IPS-20b (cell line): ENCODE results near the gene TBCE.
"Not testable (repeated sequence)": the region's sequence is repeated elsewhere in the genome, so short reads cannot be mapped to it uniquely, and the experiment has no call there.

Experiments
- H3K27ac ChIP-seq: one replicate; pipeline ENCODE4 v1.5.1; 2013; ENCODE audit warnings: low read length
- H3K27me3 ChIP-seq: 2 replicates; pipeline ENCODE4 v1.6.1; 2013; ENCODE audit warnings: mild to moderate bottlenecking, low read length, inconsistent platforms; ENCODE audit not compliant: insufficient read depth
- H3K36me3 ChIP-seq: 2 replicates; pipeline ENCODE4 v1.6.1; 2013; ENCODE audit warnings: low read depth, mild to moderate bottlenecking, inconsistent platforms, low read length, moderate library complexity; ENCODE audit not compliant: insufficient read depth
- H3K4me1 ChIP-seq: 2 replicates; pipeline ENCODE4 v1.6.1; 2013; ENCODE audit warnings: mild to moderate bottlenecking, control low read depth, inconsistent platforms, low read length, moderate library complexity; ENCODE audit not compliant: insufficient read depth
- H3K4me3 ChIP-seq: 2 replicates; pipeline ENCODE4 v1.5.1; 2013; ENCODE audit warnings: mild to moderate bottlenecking, low read length, inconsistent platforms
- H3K9ac ChIP-seq: 2 replicates; pipeline ENCODE4 v1.6.1; 2013; ENCODE audit warnings: low read depth, mild to moderate bottlenecking, inconsistent platforms, low read length, moderate library complexity
- H3K9me3 ChIP-seq: 2 replicates; pipeline ENCODE4 v1.6.1; 2013; ENCODE audit warnings: mild to moderate bottlenecking, low read depth, low read length, inconsistent platforms; ENCODE audit not compliant: insufficient read depth

TBCE gene

DNA sequence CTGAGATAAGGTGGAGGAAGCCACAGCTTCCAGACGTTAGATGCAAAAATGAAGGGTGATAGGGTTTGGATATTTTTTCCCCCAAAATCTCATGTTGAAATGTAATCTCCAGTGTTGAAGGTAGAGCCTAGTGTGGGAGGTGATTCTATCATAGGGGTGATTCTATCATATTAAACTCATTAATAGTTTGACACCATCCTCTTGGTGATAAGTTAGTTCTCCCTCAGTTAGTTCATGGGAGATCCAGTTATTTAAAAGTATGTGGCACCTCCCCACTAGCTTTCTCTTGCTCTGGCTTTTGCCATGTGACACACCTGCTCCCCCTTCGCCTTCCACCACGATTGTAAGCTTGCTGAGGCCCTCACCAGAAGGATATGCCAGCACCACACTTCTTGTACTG lies 8.3 kb upstream of the TBCE start:
- no peaks in the 10 kb centered on the region for H3K36me3 ChIP-seq
- H3K4me1 ChIP-seq = no peaks in the 10 kb centered on the region
- H3K4me3 ChIP-seq = no peak overlapping the region
- H3K27me3 ChIP-seq = no peaks in the 10 kb centered on the region
- H3K27ac ChIP-seq = no peak overlapping the region
- no peak overlapping the region for H3K9ac ChIP-seq
- no peaks in the 10 kb centered on the region for H3K9me3 ChIP-seq

DNA sequence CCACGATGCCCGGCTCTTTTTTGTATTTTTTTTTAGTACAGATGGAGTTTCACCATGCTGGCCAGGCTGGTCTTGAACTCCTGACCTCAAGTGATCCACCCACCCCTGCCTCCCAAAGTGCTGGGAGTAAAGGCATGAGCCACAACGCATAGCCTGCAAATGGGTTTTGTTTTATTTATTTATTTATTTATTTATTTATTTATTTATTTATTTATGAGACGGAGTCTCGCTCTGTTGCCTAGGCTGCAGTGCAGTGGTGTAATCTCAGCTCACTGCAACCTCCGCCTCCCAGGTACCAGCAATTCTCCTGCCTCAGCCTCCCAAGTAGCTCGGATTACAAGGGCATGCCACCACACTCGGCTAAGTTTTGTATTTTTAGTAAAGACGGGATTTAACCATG lies 3.0 kb upstream of the TBCE start:
- not testable (repeated sequence) for H3K9ac ChIP-seq, H3K4me1 ChIP-seq, H3K27ac ChIP-seq, H3K36me3 ChIP-seq, H3K4me3 ChIP-seq, H3K27me3 ChIP-seq, H3K9me3 ChIP-seq

DNA sequence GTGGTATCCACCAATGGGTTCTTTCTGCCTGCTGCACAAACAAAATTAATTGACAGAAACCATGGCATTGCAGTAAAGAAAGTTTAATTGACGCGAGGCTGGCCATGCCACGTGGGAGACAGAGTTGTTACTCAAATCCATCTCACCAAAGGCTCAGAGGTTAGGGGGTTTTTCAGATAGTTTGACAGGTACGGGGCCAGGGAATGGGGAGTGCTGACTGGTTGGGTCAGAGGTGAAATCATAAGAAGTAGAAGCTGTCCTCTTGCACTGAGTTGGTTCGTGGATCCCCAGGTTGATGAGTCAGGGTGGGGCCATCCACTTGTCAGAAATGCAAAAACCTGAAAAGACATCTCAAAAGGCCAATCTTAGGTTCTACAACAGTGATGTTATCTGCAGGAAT lies 941 bp upstream of the TBCE start:
- H3K27me3 ChIP-seq = no peaks in the 10 kb centered on the region
- no peaks in the 10 kb centered on the region for H3K9me3 ChIP-seq
- no peak overlapping the region for H3K9ac ChIP-seq
- H3K36me3 ChIP-seq = no peaks in the 10 kb centered on the region
- H3K4me1 ChIP-seq = no peaks in the 10 kb centered on the region
- H3K27ac ChIP-seq = no peak overlapping the region
- no peak overlapping the region for H3K4me3 ChIP-seq

DNA sequence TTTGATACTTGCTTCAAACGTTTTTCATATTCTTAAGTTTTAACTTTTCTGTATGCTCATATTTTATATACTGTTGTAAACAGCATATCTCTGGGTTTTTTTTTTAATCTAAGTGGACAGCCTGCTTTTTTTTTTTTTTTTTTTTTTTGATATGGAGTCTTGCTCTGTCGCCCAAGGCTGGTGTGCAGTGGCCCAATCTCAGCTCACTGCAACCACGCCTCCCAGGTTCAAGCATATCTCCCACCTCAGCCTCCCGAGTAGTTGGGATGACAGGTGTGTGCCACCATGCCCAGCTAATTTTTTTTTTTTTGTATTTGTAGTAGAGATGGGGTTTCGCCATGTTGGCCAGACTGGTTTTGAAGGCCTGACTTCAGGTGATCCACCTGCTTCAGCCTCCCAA lies 1.2 kb downstream of the TBCE start:
- H3K4me1 ChIP-seq = no peaks in the 10 kb centered on the region
- peak overlapping the region; percentile 88 for H3K4me3 ChIP-seq
- peak overlapping the region; percentile 85; the same call in 1 of the 2 replicates for H3K9ac ChIP-seq
- H3K36me3 ChIP-seq = no peaks in the 10 kb centered on the region; the same call in 1 of the 2 replicates
- no peaks in the 10 kb centered on the region for H3K9me3 ChIP-seq
- H3K27ac ChIP-seq = no peak overlapping the region
- no peaks in the 10 kb centered on the region for H3K27me3 ChIP-seq

DNA sequence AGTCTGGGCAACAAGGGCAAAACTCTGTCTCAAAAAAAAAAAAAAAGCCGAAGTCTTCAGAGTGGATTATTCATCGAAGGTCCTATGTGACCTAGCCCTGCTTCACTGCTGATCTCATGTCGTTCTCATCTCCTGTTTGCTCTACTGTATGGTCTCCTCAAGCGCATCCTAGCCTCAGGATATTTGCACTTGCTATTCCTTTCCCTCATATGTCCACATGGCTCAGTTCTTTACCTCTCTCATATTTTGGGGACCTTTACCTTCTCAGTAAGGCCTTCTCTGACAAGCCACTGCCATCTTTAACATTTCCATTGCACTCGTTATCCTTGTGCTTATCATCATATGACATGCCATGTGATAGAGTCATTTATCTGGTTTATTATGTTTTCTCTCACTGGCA lies 2.6 kb downstream of the TBCE start:
- Histone ChIP-seq H3K27me3 (no peaks in the 10 kb centered on the region), H3K4me3 (no peak overlapping the region), H3K9ac (no peak overlapping the region), H3K27ac (no peak overlapping the region), H3K4me1 (no peaks in the 10 kb centered on the region), H3K9me3 (no peaks in the 10 kb centered on the region), H3K36me3 (no peaks in the 10 kb centered on the region; the same call in 1 of the 2 replicates)

DNA sequence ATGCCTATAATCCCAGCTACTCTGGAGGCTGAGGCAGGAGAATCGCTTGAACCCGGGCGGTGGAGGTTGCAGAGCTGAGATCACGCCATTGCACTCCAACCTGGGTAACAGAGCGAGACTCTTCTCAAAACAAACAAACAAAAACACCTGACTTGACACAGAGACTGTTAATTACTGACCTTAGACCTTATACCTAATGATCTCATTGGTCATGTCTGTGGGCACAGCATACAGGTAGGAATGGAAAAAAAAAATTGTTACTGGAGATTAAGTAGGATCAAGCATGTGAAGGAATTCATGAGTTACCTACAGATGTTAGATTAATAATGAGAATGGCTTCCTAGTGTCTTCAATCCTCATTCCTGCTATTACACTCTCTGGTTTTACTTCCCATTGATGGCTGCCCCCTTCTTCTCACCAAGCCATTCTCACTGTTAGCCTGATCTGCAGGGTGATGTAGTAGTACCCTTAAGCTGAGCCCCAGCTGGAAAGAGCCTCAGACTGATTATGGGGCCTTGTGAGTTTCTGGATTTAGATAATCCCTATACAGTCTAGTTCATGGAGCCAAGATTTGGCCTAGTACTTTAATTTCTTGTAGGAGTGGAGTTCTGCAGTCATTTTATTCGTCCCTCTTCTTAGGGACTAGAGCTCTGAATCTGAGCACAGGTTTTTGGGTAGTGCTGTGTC lies 8.8 kb downstream of the TBCE start:
- no peaks in the 10 kb centered on the region for H3K9me3 ChIP-seq
- H3K27me3 ChIP-seq = no peaks in the 10 kb centered on the region
- H3K9ac ChIP-seq = no peak overlapping the region
- H3K27ac ChIP-seq = no peak overlapping the region
- no peaks in the 10 kb centered on the region for H3K4me1 ChIP-seq
- peaks cover 18% of the 10 kb centered on the region for H3K36me3 ChIP-seq
- H3K4me3 ChIP-seq = no peak overlapping the region

DNA sequence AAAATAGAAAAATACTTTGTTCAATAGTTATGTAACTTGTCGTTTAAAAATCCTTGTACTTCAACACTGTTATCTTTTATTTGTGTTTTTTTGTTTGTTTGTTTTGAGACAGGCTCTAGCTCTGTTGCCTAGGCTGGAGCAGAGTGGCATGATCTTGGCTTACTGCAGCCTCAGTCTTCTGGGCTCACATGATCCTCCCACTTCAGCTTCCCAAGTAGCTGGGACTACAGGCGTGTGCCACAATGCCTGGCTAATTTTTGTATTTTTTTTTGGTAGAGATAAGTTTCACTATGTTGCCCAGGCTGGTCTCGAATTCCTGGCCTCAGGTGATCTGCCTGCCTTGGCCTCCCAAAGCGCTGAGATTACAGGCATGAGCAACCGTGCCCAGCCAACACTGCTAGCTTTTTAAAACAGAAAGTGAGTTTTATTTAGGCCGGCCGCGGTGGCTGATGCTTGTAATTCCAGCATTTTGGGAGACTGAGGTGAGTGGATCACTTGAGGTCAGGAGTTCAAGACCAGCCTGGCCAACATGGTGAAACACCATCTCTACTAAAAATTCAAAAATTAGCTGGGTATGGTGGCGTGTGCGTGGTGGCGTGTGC lies 11.0 kb downstream of the TBCE start:
- H3K4me1 ChIP-seq, H3K4me3 ChIP-seq, H3K9ac ChIP-seq, H3K9me3 ChIP-seq, H3K27me3 ChIP-seq, H3K27ac ChIP-seq: not testable (repeated sequence)
- H3K36me3 ChIP-seq = peaks cover 22% of the 10 kb centered on the region

DNA sequence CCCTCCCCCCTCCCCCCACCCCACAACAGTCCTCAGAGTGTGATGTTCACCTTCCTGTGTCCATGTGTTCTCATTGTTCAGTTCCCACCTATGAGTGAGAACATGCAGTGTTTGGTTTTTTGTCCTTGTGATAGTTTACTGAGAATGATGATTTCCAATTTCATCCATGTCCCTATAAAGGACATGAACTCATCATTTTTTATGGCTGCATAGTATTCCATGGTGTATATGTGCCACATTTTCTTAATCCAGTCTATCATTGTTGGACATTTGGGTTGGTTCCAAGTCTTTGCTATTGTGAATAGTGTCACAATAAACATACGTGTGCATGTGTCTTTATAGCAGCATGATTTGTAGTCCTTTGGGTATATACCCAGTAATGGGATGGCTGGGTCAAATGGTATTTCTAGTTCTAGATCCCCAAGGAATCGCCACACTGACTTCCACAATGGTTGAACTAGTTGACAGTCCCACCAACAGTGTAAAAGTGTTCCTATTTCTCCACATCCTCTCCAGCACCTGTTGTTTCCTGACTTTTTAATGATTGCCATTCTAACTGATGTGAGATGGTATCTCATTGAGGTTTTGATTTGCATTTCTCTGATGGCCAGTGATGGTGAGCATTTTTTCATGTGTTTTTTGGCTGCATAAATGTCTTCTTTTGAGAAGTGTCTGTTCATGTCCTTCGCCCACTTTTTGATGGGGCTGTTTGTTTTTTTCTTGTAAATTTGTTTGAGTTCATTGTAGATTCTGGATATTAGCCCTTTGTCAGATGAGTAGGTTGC lies 14.9 kb downstream of the TBCE start:
- not testable (repeated sequence) for H3K4me1 ChIP-seq, H3K27me3 ChIP-seq, H3K4me3 ChIP-seq, H3K9ac ChIP-seq, H3K9me3 ChIP-seq, H3K27ac ChIP-seq
- H3K36me3 ChIP-seq = peaks cover 22% of the 10 kb centered on the region

DNA sequence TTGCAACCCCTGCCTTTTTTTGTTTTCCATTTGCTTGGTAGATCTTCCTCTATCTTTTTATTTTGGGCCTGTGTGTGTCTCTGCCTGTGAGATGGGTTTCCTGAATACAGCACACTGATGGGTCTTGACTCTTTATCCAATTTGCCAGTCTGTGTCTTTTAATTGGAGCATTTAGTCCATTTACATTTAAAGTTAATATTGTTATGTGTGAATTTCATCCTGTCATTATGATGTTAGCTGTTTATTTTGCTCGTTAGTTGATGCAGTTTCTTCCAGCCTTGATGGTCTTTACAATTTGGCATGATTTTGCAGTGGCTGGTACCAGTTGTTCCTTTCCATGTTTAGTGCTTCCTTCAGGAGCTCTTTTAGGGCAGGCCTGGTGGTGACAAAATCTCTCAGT lies 18.4 kb downstream of the TBCE start:
- not testable (repeated sequence) for H3K4me1 ChIP-seq, H3K9ac ChIP-seq, H3K36me3 ChIP-seq, H3K27ac ChIP-seq, H3K4me3 ChIP-seq, H3K27me3 ChIP-seq
- peaks cover 14% of the 10 kb centered on the region for H3K9me3 ChIP-seq

DNA sequence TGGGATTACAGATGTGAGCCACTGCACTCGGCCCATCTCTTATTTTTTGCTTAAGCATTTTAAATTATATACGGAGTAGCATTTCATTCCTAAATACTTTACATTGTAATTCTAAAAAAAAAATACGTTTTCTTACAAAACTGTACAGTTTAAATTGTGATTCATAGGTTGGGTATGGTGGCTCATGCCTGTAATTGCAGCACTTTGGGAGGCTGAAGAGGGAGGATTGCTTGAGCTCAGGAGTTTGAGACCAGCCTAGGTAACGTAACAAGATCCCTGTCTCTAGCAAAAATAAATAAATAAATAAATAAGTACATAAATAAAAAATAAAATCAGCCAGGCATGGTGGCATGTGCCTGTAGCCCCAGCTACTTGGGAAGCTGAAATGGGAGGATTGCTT lies 24.6 kb downstream of the TBCE start:
- Histone ChIP-seq H3K9ac (no peak overlapping the region), H3K27me3 (no peaks in the 10 kb centered on the region), H3K4me3 (no peak overlapping the region), H3K27ac (no peak overlapping the region), H3K9me3 (peaks cover 14% of the 10 kb centered on the region), H3K4me1 (no peaks in the 10 kb centered on the region), H3K36me3 (no peaks in the 10 kb centered on the region; the same call in 1 of the 2 replicates)

DNA sequence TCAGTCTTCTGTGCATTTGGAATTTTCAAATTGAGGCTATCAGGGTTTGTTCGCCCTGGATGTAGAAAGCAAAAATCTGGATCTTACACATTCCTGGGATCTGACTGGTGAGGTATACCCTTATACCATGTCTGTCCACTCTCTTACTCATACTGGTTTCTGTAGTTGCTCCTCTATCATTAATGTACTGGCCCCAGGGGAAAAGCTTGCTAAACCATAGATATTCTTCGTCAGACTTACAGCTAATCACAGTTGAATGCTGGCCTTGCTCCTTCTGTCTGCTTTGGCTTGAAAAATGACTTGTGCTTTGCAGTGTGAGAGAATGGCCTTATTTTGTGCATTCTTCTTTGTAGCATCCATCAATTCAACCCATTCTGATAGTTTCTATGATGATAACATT lies 30.5 kb downstream of the TBCE start:
- no peaks in the 10 kb centered on the region for H3K4me1 ChIP-seq
- H3K9me3 ChIP-seq = no peaks in the 10 kb centered on the region
- no peak overlapping the region for H3K9ac ChIP-seq
- peaks cover 1% of the 10 kb centered on the region; the same call in 1 of the 2 replicates for H3K36me3 ChIP-seq
- no peaks in the 10 kb centered on the region for H3K27me3 ChIP-seq
- no peak overlapping the region for H3K27ac ChIP-seq
- no peak overlapping the region for H3K4me3 ChIP-seq

DNA sequence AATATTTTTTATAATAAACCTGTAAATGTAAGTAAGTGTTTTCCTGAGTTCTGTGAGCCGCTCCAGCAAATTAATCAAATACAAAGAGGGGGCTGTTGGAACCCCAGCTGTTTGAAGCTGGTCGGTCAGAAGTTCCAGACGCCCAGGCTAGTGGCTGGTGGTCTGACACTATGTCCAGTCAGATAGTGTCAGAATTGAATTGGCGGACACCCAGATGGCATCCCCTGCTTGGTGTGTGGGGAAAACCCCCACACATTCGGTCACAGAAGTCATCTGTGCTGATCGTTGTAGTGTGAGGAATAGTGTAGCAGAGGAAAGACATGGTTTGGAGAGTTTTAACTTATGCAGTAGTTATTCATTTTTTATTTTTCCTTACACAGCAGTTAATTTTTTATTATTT lies 32.4 kb downstream of the TBCE start:
- no peak overlapping the region for H3K9ac ChIP-seq
- no peak overlapping the region for H3K4me3 ChIP-seq
- peaks cover 3% of the 10 kb centered on the region; the same call in 1 of the 2 replicates for H3K36me3 ChIP-seq
- no peaks in the 10 kb centered on the region for H3K27me3 ChIP-seq
- no peaks in the 10 kb centered on the region for H3K4me1 ChIP-seq
- H3K27ac ChIP-seq = no peak overlapping the region
- H3K9me3 ChIP-seq = no peaks in the 10 kb centered on the region
